Activated T-cell treated with anti-CD3 and anti-CD28 coated beads, Interleukin-2, amount 50 U/mL, for 24 hours (primary cell): ENCODE results near the gene ROBO2.

ENCODE experiments used
- DNase-seq: peaks from one replicate; pipeline ENCODE4 v3.0.0-alpha.2; 2020
- H3K27ac Mint-ChIP-seq: 2 replicates; pipeline ENCODE4 v1.8.0; 2020; ENCODE audit warnings: mild to moderate bottlenecking, mixed read lengths
- H3K27me3 Mint-ChIP-seq: 2 replicates; pipeline ENCODE4 v1.8.0; 2020; ENCODE audit warnings: mixed read lengths
- H3K36me3 Mint-ChIP-seq: 2 replicates; pipeline ENCODE4 v1.8.0; 2020; ENCODE audit warnings: low read depth, mixed read lengths
- H3K4me1 Mint-ChIP-seq: 2 replicates; pipeline ENCODE4 v1.8.0; 2020; ENCODE audit warnings: low read depth, mixed read lengths
- H3K4me3 Mint-ChIP-seq: 2 replicates; pipeline ENCODE4 v1.8.0; 2020; ENCODE audit warnings: mild to moderate bottlenecking, moderate library complexity, mixed read lengths
- H3K9me3 Mint-ChIP-seq: 2 replicates; pipeline ENCODE4 v1.8.0; 2020; ENCODE audit warnings: mixed read lengths

Gene ROBO2

GRCh38 chr3:77529522-77529921 is 489.6 kb downstream of the ROBO2 start:
- Mint-ChIP-seq H3K36me3 (no peaks in the 10 kb centered on the region), H3K9me3 (peaks cover 18% of the 10 kb centered on the region), H3K4me3 (no peak overlapping the region), H3K4me1 (no peaks in the 10 kb centered on the region), H3K27ac (no peak overlapping the region), H3K27me3 (no peaks in the 10 kb centered on the region)
- no peak for DNase-seq

- H3K27me3 Mint-ChIP-seq: no peaks in the 10 kb centered on the region
- peaks cover 20% of the 10 kb centered on the region for H3K9me3 Mint-ChIP-seq
- H3K4me1 Mint-ChIP-seq: no peaks in the 10 kb centered on the region
- no peaks in the 10 kb centered on the region for H3K36me3 Mint-ChIP-seq
- DNase-seq: no peak
- no peak overlapping the region for H3K4me3 Mint-ChIP-seq
- no peak overlapping the region for H3K27ac Mint-ChIP-seq
Observed at GRCh38 chr3:77530870-77531269, 491.0 kb downstream of the ROBO2 start.

GRCh38 chr3:77535116-77535515 is 495.2 kb downstream of the ROBO2 start:
- no peaks in the 10 kb centered on the region for H3K27me3 Mint-ChIP-seq
- H3K27ac Mint-ChIP-seq: no peak overlapping the region
- no peaks in the 10 kb centered on the region for H3K4me1 Mint-ChIP-seq
- DNase-seq: no peak
- H3K4me3 Mint-ChIP-seq: no peak overlapping the region
- H3K9me3 Mint-ChIP-seq: peaks cover 18% of the 10 kb centered on the region
- H3K36me3 Mint-ChIP-seq: no peaks in the 10 kb centered on the region

GRCh38 chr3:77536038-77536775 is 496.3 kb downstream of the ROBO2 start:
- Mint-ChIP-seq H3K9me3 (peaks cover 16% of the 10 kb centered on the region), H3K27ac (no peak overlapping the region), H3K4me3 (no peak overlapping the region), H3K36me3 (no peaks in the 10 kb centered on the region), H3K4me1 (no peaks in the 10 kb centered on the region), H3K27me3 (no peaks in the 10 kb centered on the region)
- DNase-seq: no peak

GRCh38 chr3:77539014-77539413 is 499.1 kb downstream of the ROBO2 start:
- no peak for DNase-seq
- H3K27me3 Mint-ChIP-seq: no peaks in the 10 kb centered on the region
- no peaks in the 10 kb centered on the region for H3K4me1 Mint-ChIP-seq
- H3K4me3 Mint-ChIP-seq: no peak overlapping the region
- peaks cover 9% of the 10 kb centered on the region for H3K9me3 Mint-ChIP-seq
- H3K27ac Mint-ChIP-seq: no peak overlapping the region
- H3K36me3 Mint-ChIP-seq: no peaks in the 10 kb centered on the region

- Mint-ChIP-seq H3K27ac (no peak overlapping the region), H3K27me3 (no peaks in the 10 kb centered on the region), H3K9me3 (peaks cover 13% of the 10 kb centered on the region), H3K4me1 (no peaks in the 10 kb centered on the region), H3K4me3 (no peak overlapping the region), H3K36me3 (no peaks in the 10 kb centered on the region)
- no peak for DNase-seq
Observed at GRCh38 chr3:77539677-77540076, 499.8 kb downstream of the ROBO2 start.

GRCh38 chr3:77541203-77541922 is 501.5 kb downstream of the ROBO2 start:
- H3K4me3 Mint-ChIP-seq: no peak overlapping the region
- no peak for DNase-seq
- no peaks in the 10 kb centered on the region for H3K36me3 Mint-ChIP-seq
- no peaks in the 10 kb centered on the region for H3K27me3 Mint-ChIP-seq
- H3K27ac Mint-ChIP-seq: no peak overlapping the region
- H3K9me3 Mint-ChIP-seq: peaks cover 18% of the 10 kb centered on the region
- H3K4me1 Mint-ChIP-seq: no peaks in the 10 kb centered on the region

GRCh38 chr3:77546246-77546645 is 506.3 kb downstream of the ROBO2 start:
- Mint-ChIP-seq H3K4me3 (no peak overlapping the region), H3K27me3 (no peaks in the 10 kb centered on the region), H3K4me1 (no peaks in the 10 kb centered on the region), H3K36me3 (no peaks in the 10 kb centered on the region), H3K9me3 (peaks cover 19% of the 10 kb centered on the region), H3K27ac (no peak overlapping the region)
- DNase-seq: no peak

GRCh38 chr3:77549034-77549433 is 509.1 kb downstream of the ROBO2 start:
- Mint-ChIP-seq H3K4me3 (no peak overlapping the region), H3K27me3 (no peaks in the 10 kb centered on the region), H3K36me3 (no peaks in the 10 kb centered on the region), H3K9me3 (peaks cover 30% of the 10 kb centered on the region), H3K4me1 (no peaks in the 10 kb centered on the region), H3K27ac (no peak overlapping the region)
- DNase-seq: no peak

- no peaks in the 10 kb centered on the region for H3K36me3 Mint-ChIP-seq
- H3K9me3 Mint-ChIP-seq: peaks cover 16% of the 10 kb centered on the region
- no peak overlapping the region for H3K4me3 Mint-ChIP-seq
- no peak for DNase-seq
- H3K27me3 Mint-ChIP-seq: no peaks in the 10 kb centered on the region
- H3K27ac Mint-ChIP-seq: no peak overlapping the region
- H3K4me1 Mint-ChIP-seq: no peaks in the 10 kb centered on the region
Observed at GRCh38 chr3:77553240-77553639, 513.3 kb downstream of the ROBO2 start.

GRCh38 chr3:77562089-77562488 is 522.2 kb downstream of the ROBO2 start:
- Mint-ChIP-seq H3K4me3 (no peak overlapping the region), H3K9me3 (peaks cover 14% of the 10 kb centered on the region), H3K36me3 (no peaks in the 10 kb centered on the region), H3K27ac (no peak overlapping the region), H3K4me1 (no peaks in the 10 kb centered on the region), H3K27me3 (no peaks in the 10 kb centered on the region)
- DNase-seq: no peak

GRCh38 chr3:77563012-77563411 is 523.1 kb downstream of the ROBO2 start:
- H3K36me3 Mint-ChIP-seq: no peaks in the 10 kb centered on the region
- H3K27ac Mint-ChIP-seq: no peak overlapping the region
- DNase-seq: no peak
- no peak overlapping the region for H3K4me3 Mint-ChIP-seq
- H3K9me3 Mint-ChIP-seq: peaks cover 19% of the 10 kb centered on the region
- H3K27me3 Mint-ChIP-seq: no peaks in the 10 kb centered on the region
- no peaks in the 10 kb centered on the region for H3K4me1 Mint-ChIP-seq

- no peak overlapping the region for H3K27ac Mint-ChIP-seq
Observed at GRCh38 chr3:77566055-77566454, 526.2 kb downstream of the ROBO2 start.

GRCh38 chr3:77571971-77572715 is 532.2 kb downstream of the ROBO2 start:
- no peak for DNase-seq
- no peaks in the 10 kb centered on the region for H3K36me3 Mint-ChIP-seq
- no peak overlapping the region for H3K27ac Mint-ChIP-seq
- H3K4me1 Mint-ChIP-seq: no peaks in the 10 kb centered on the region
- H3K27me3 Mint-ChIP-seq: no peaks in the 10 kb centered on the region
- H3K9me3 Mint-ChIP-seq: peaks cover 22% of the 10 kb centered on the region
- no peak overlapping the region for H3K4me3 Mint-ChIP-seq

More at GRCh38 chr3:77566055-77566454, 526.2 kb downstream of the ROBO2 start:
- H3K4me3 Mint-ChIP-seq: no peak overlapping the region
- H3K4me1 Mint-ChIP-seq: no peaks in the 10 kb centered on the region
- H3K27me3 Mint-ChIP-seq: no peaks in the 10 kb centered on the region
- no peaks in the 10 kb centered on the region for H3K36me3 Mint-ChIP-seq
- no peak for DNase-seq
- peaks cover 27% of the 10 kb centered on the region for H3K9me3 Mint-ChIP-seq

- no peaks in the 10 kb centered on the region for H3K36me3 Mint-ChIP-seq
- no peaks in the 10 kb centered on the region for H3K27me3 Mint-ChIP-seq
- no peaks in the 10 kb centered on the region for H3K4me1 Mint-ChIP-seq
- no peak overlapping the region for H3K27ac Mint-ChIP-seq
- H3K4me3 Mint-ChIP-seq: no peak overlapping the region
- DNase-seq: no peak
- peaks cover 7% of the 10 kb centered on the region for H3K9me3 Mint-ChIP-seq
Observed at GRCh38 chr3:77577264-77577663, 537.4 kb downstream of the ROBO2 start.
